ENCODE results near the gene NEK11. TPM values are rescaled to one million over a fixed set of nuclear protein-coding genes. Genes with fewer than 3 reads are reported as not detected.
"Not testable (repeated sequence)": the region's sequence is repeated elsewhere in the genome, so short reads cannot be mapped to it uniquely, and the experiment has no call there.

Gene NEK11
- total and polyA plus RNA-seq, 2 donors: 3.0 to 26.0 TPM

- WGBS: 69% methylated on average over 5 of the region's 5 CpGs
- H3K36me3 ChIP-seq (ENCODE audit: insufficient read depth): peaks cover 3% of the 10 kb centered on the region
- DNase-seq (ENCODE audit: extremely low spot score): no peak
- no peak overlapping the region for H3K4me3 ChIP-seq (ENCODE audit: low read depth, low read length)
- no peak overlapping the region for H3K27ac ChIP-seq (ENCODE audit: low read depth)
- H3K4me1 ChIP-seq (ENCODE audit: insufficient read depth): no peaks in the 10 kb centered on the region
Observed at GRCh38 chr3:131020122-131020693, 6.5 kb upstream of the NEK11 start.

GRCh38 chr3:131025539-131025938, 1.1 kb upstream of the NEK11 start:
- WGBS: 84% methylated on average over 1 of the region's 1 CpG
- H3K4me1 ChIP-seq (ENCODE audit: insufficient read depth): no peaks in the 10 kb centered on the region
- H3K27ac ChIP-seq (ENCODE audit: low read depth): no peak overlapping the region

GRCh38 chr3:131028844-131029243, 2.2 kb downstream of the NEK11 start:
- H3K27ac ChIP-seq (ENCODE audit: low read depth): no peak overlapping the region
- WGBS: 87% methylated on average over 3 of the region's 3 CpGs

More at GRCh38 chr3:131025539-131025938, 1.1 kb upstream of the NEK11 start:
- no peak for DNase-seq (ENCODE audit: extremely low spot score)
- Histone ChIP-seq H3K4me3 (ENCODE audit: low read depth, low read length) (peak overlapping the region; percentile 66), H3K36me3 (ENCODE audit: insufficient read depth) (peaks cover 2% of the 10 kb centered on the region)

GRCh38 chr3:131031660-131032059, 5.0 kb downstream of the NEK11 start:
- H3K36me3 ChIP-seq (ENCODE audit: insufficient read depth): peaks cover 2% of the 10 kb centered on the region

More at GRCh38 chr3:131028844-131029243, 2.2 kb downstream of the NEK11 start:
- H3K36me3 ChIP-seq (ENCODE audit: insufficient read depth): peaks cover 2% of the 10 kb centered on the region
- no peak overlapping the region for H3K4me3 ChIP-seq (ENCODE audit: low read depth, low read length)
- no peak for DNase-seq (ENCODE audit: extremely low spot score)
- H3K4me1 ChIP-seq (ENCODE audit: insufficient read depth): no peaks in the 10 kb centered on the region

GRCh38 chr3:131033480-131034080, 6.9 kb downstream of the NEK11 start:
- 36% methylated on average over 1 of the region's 1 CpG for WGBS
- peaks cover 2% of the 10 kb centered on the region for H3K36me3 ChIP-seq (ENCODE audit: insufficient read depth)
- peak; percentile 10 for DNase-seq (ENCODE audit: extremely low spot score)
- H3K4me1 ChIP-seq (ENCODE audit: insufficient read depth): no peaks in the 10 kb centered on the region
- H3K27ac ChIP-seq (ENCODE audit: low read depth): no peak overlapping the region
- no peak overlapping the region for H3K4me3 ChIP-seq (ENCODE audit: low read depth, low read length)

More at GRCh38 chr3:131031660-131032059, 5.0 kb downstream of the NEK11 start:
- WGBS: 84% methylated on average over 3 of the region's 3 CpGs
- Histone ChIP-seq H3K4me1 (ENCODE audit: insufficient read depth) (no peaks in the 10 kb centered on the region), H3K4me3 (ENCODE audit: low read depth, low read length) (no peak overlapping the region), H3K27ac (ENCODE audit: low read depth) (no peak overlapping the region)
- DNase-seq (ENCODE audit: extremely low spot score): no peak

- H3K4me1 ChIP-seq (ENCODE audit: insufficient read depth): no peaks in the 10 kb centered on the region
- 50% methylated on average over 1 of the region's 1 CpG for WGBS
- H3K4me3 ChIP-seq (ENCODE audit: low read depth, low read length): no peak overlapping the region
- DNase-seq (ENCODE audit: extremely low spot score): no peak
- H3K36me3 ChIP-seq (ENCODE audit: insufficient read depth): no peaks in the 10 kb centered on the region
- no peak overlapping the region for H3K27ac ChIP-seq (ENCODE audit: low read depth)
Observed at GRCh38 chr3:131036200-131036816, 9.6 kb downstream of the NEK11 start.

- WGBS: 90% methylated on average over 5 of the region's 5 CpGs
- Histone ChIP-seq H3K27ac (ENCODE audit: low read depth) (no peak overlapping the region), H3K4me1 (ENCODE audit: insufficient read depth) (no peaks in the 10 kb centered on the region)
Observed at GRCh38 chr3:131036986-131037385, 10.3 kb downstream of the NEK11 start.

GRCh38 chr3:131038326-131038725, 11.6 kb downstream of the NEK11 start:
- H3K4me1 ChIP-seq (ENCODE audit: insufficient read depth): no peaks in the 10 kb centered on the region
- DNase-seq (ENCODE audit: extremely low spot score): no peak

More at GRCh38 chr3:131036986-131037385, 10.3 kb downstream of the NEK11 start:
- no peaks in the 10 kb centered on the region for H3K36me3 ChIP-seq (ENCODE audit: insufficient read depth)
- H3K4me3 ChIP-seq (ENCODE audit: low read depth, low read length): no peak overlapping the region
- DNase-seq (ENCODE audit: extremely low spot score): no peak

GRCh38 chr3:131042271-131042985, 15.8 kb downstream of the NEK11 start:
- H3K4me3 ChIP-seq (ENCODE audit: low read depth, low read length); H3K27ac ChIP-seq (ENCODE audit: low read depth); H3K36me3 ChIP-seq (ENCODE audit: insufficient read depth); H3K4me1 ChIP-seq (ENCODE audit: insufficient read depth); DNase-seq (ENCODE audit: extremely low spot score): not testable (repeated sequence)
- 82% methylated on average over 10 of the region's 10 CpGs for WGBS

More at GRCh38 chr3:131038326-131038725, 11.6 kb downstream of the NEK11 start:
- WGBS: 74% methylated on average over 2 of the region's 2 CpGs
- no peaks in the 10 kb centered on the region for H3K36me3 ChIP-seq (ENCODE audit: insufficient read depth)
- H3K27ac ChIP-seq (ENCODE audit: low read depth): no peak overlapping the region
- no peak overlapping the region for H3K4me3 ChIP-seq (ENCODE audit: low read depth, low read length)

GRCh38 chr3:131047582-131047981, 20.9 kb downstream of the NEK11 start:
- DNase-seq (ENCODE audit: extremely low spot score): no peak
- H3K27ac ChIP-seq (ENCODE audit: low read depth): no peak overlapping the region
- H3K4me1 ChIP-seq (ENCODE audit: insufficient read depth): no peaks in the 10 kb centered on the region
- H3K36me3 ChIP-seq (ENCODE audit: insufficient read depth): no peaks in the 10 kb centered on the region
- 95% methylated on average over 2 of the region's 2 CpGs for WGBS
- H3K4me3 ChIP-seq (ENCODE audit: low read depth, low read length): no peak overlapping the region

- WGBS: 91% methylated on average over 7 of the region's 7 CpGs
- Histone ChIP-seq H3K27ac (ENCODE audit: low read depth) (no peak overlapping the region), H3K4me3 (ENCODE audit: low read depth, low read length) (no peak overlapping the region), H3K36me3 (ENCODE audit: insufficient read depth) (no peaks in the 10 kb centered on the region), H3K4me1 (ENCODE audit: insufficient read depth) (no peaks in the 10 kb centered on the region)
- DNase-seq (ENCODE audit: extremely low spot score): no peak
Observed at GRCh38 chr3:131048030-131048429, 21.4 kb downstream of the NEK11 start.

GRCh38 chr3:131050001-131050400, 23.3 kb downstream of the NEK11 start:
- Histone ChIP-seq H3K36me3 (ENCODE audit: insufficient read depth) (no peaks in the 10 kb centered on the region), H3K27ac (ENCODE audit: low read depth) (no peak overlapping the region), H3K4me3 (ENCODE audit: low read depth, low read length) (no peak overlapping the region), H3K4me1 (ENCODE audit: insufficient read depth) (no peaks in the 10 kb centered on the region)
- WGBS: 75% methylated on average over 3 of the region's 3 CpGs
- DNase-seq (ENCODE audit: extremely low spot score): no peak

- no peak for DNase-seq (ENCODE audit: extremely low spot score)
- Histone ChIP-seq H3K27ac (ENCODE audit: low read depth) (no peak overlapping the region), H3K4me3 (ENCODE audit: low read depth, low read length) (no peak overlapping the region), H3K4me1 (ENCODE audit: insufficient read depth) (no peaks in the 10 kb centered on the region), H3K36me3 (ENCODE audit: insufficient read depth) (no peaks in the 10 kb centered on the region)
- WGBS: 84% methylated on average over 3 of the region's 3 CpGs
Observed at GRCh38 chr3:131053043-131053859, 26.6 kb downstream of the NEK11 start.
